ENCODE data around the gene TCF12.

- TF ChIP-seq EP300 (IDR thresholded peaks at IDR 0.05; ENCODE audit: borderline replicate concordance) (no peak), TEAD4 (IDR thresholded peaks at IDR 0.05) (no peak), EGR1 (IDR thresholded peaks at IDR 0.05) (no peak), TAF1 (IDR thresholded peaks at IDR 0.05; ENCODE audit: low read depth) (no peak), REST (IDR thresholded peaks at IDR 0.05; ENCODE audit: low read depth) (no peak), MAX (IDR thresholded peaks at IDR 0.05) (no peak), CREB1 (IDR thresholded peaks at IDR 0.05; ENCODE audit: low read depth) (no peak), YY1 (IDR thresholded peaks at IDR 0.05; ENCODE audit: low read depth) (no peak), FOXM1 (IDR thresholded peaks at IDR 0.05; ENCODE audit: borderline replicate concordance, low read depth) (no peak)
Observed at GRCh38 chr15:57015360-57015759, 96.9 kb downstream of the TCF12 start.
